Measurements from ENCODE around the gene FAM114A2.

The FAM114A2 gene

DNA sequence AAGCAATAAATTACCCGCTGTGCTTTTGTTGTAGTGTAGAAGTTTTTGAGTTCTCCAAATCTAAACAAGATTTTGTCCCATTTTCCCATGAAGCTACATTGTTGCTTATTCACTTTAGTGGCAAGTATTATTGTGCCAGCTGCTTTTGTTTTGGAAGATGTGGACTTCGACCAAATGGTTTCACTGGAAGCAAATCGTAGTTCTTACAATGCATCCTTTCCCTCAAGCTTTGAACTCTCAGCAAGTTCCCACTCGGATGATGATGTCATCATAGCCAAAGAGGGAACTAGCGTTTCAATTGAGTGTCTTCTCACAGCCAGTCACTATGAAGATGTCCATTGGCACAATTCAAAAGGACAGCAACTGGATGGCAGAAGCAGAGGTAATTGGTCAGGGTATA lies 10.9 kb upstream of the FAM114A2 start:
- H3K4me3 ChIP-seq (ENCODE audit: low read depth, low read length), result no peak overlapping the region
- TF ChIP-seq, protein P1, sequence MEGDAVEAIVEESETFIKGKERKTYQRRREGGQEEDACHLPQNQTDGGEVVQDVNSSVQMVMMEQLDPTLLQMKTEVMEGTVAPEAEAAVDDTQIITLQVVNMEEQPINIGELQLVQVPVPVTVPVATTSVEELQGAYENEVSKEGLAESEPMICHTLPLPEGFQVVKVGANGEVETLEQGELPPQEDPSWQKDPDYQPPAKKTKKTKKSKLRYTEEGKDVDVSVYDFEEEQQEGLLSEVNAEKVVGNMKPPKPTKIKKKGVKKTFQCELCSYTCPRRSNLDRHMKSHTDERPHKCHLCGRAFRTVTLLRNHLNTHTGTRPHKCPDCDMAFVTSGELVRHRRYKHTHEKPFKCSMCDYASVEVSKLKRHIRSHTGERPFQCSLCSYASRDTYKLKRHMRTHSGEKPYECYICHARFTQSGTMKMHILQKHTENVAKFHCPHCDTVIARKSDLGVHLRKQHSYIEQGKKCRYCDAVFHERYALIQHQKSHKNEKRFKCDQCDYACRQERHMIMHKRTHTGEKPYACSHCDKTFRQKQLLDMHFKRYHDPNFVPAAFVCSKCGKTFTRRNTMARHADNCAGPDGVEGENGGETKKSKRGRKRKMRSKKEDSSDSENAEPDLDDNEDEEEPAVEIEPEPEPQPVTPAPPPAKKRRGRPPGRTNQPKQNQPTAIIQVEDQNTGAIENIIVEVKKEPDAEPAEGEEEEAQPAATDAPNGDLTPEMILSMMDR (conservative IDR thresholded peaks at IDR 0.05; ENCODE audit: low read depth, low read length), result no peak
- no peak for DNase-seq (ENCODE audit: low read depth)

DNA sequence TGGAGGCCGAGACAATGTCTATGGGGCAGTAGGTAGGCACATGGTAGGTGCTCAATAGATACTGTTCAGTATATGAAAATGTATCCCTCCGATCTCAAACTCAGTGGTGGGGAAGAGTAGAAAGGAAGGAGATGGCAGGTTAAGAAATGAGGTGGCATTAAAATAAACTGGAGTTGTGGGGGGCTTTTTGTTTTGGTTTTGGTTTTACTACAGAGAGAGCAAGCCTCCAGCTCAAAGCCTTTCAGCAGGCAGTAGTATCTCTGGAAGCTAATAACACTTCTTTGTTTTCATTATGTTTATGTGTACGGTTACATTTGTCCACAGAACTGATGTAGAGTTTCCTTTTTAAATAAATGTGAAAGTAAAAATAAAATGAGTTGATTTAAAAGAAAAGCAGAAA lies 8.6 kb upstream of the FAM114A2 start:
- H3K4me3 ChIP-seq (ENCODE audit: low read depth, low read length), result no peak overlapping the region
- DNase-seq (ENCODE audit: low read depth), result no peak
- TF ChIP-seq, protein P1 (conservative IDR thresholded peaks at IDR 0.05; ENCODE audit: low read depth, low read length), result no peak

DNA sequence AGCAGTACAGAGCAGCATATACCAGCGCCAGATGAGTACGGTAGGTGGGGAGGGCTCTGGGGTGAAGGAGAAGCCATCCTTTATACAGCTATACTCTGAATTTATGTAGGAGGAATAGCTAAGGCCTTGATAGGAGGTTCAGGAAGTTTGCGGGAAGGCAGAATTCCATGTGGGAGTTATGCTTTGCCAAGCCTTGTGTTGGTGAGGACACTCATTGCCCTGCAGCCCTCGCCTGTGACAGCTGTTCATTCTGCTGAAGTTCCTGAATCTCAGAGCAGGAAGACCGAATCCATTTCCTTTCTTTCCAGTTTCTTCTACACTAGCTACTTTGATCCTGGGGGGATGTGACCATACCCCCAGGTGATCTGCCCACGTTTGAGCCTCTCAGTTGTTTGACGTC lies 7.8 kb upstream of the FAM114A2 start:
- DNase-seq (ENCODE audit: low read depth), result no peak
- no peak overlapping the region for H3K4me3 ChIP-seq (ENCODE audit: low read depth, low read length)
- TF ChIP-seq, protein P1 (conservative IDR thresholded peaks at IDR 0.05; ENCODE audit: low read depth, low read length), result no peak

DNA sequence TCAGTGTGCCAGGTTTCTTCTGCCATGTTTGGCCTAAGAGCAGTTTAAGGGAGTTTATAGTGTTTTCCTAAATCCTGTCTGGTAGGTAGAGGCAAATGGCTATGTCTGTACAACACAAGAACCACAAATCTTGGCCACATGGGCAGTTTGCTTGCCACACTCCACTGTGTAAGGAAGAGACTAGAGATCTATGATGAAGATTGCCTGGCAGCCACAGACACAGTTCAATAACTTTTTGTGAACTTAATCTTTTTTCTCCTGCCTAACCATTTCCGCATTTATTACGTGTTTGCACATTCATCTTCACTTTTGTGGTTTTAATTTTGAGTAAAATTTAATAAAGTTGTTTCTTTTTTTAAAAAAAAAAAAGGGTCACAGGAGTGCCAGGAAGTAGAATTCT lies 5.9 kb upstream of the FAM114A2 start:
- no peak overlapping the region for H3K4me3 ChIP-seq (ENCODE audit: low read depth, low read length)
- no peak for DNase-seq (ENCODE audit: low read depth)
- TF ChIP-seq, protein P1 (conservative IDR thresholded peaks at IDR 0.05; ENCODE audit: low read depth, low read length), result no peak

DNA sequence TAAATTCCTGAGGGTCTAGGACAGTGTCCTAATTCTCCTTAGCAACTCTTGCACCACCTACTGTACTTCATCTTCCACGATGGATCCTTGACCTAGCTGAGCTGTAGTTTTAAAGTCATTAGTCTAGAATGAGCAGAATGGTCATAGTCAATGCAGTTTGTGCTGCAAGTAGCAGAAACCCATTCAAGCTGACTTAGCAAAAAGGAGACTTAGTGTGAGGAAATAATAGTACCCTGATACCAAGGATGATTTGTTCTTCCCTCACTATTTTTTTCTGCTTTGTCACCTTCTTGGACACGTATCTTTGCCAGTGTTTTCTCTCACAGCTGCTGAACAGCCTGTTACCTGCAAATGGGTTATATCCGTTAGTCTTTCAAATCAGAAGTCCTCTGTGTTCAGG lies 5.4 kb upstream of the FAM114A2 start:
- TF ChIP-seq, protein P1 (conservative IDR thresholded peaks at IDR 0.05; ENCODE audit: low read depth, low read length), result no peak
- no peak overlapping the region for H3K4me3 ChIP-seq (ENCODE audit: low read depth, low read length)
- DNase-seq (ENCODE audit: low read depth), result no peak

DNA sequence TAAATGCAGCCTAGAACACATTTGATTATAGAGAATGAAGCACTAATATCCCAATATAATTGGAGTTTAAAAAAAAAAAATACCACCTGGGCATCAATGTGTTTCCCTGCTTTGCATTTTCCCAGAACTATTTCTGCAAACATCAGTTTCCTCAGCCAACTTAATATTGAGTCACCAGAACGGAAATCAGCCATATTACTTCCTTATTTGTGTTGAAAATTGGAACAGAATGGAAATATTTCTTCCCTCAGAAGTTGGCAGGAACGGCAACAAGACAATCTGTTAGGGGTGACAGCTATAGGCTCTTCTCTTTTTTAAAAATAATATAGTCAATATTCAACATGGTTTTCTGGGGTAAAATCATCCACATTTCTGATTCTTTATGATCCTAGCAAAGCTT lies 4.1 kb upstream of the FAM114A2 start:
- no peak overlapping the region for H3K4me3 ChIP-seq (ENCODE audit: low read depth, low read length)
- TF ChIP-seq, protein P1 (conservative IDR thresholded peaks at IDR 0.05; ENCODE audit: low read depth, low read length), result no peak
- no peak for DNase-seq (ENCODE audit: low read depth)

DNA sequence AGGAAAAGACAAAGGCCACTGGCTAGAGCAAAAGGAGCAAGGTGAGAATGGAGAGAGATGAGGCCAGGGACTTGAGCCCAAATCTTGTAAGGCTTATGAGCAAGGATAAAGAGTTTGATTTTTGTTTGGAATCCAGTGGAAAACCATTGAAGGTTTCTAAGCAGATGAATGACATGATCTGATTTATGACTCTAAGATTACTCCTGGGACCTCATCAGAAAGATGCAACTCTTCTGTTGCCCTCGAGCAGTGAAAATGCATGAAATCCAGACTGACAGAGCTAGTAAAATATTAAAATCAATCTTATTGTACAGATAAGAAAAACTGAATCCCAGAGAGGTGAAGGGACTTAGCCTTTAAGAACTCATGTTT lies 734 bp upstream of the FAM114A2 start:
- H3K4me3 ChIP-seq (ENCODE audit: low read depth, low read length), result peak overlapping the region; percentile 80
- TF ChIP-seq, protein P1 (conservative IDR thresholded peaks at IDR 0.05; ENCODE audit: low read depth, low read length), result no peak
- DNase-seq (ENCODE audit: low read depth), result no peak

Measured in choroid plexus epithelial cell (primary cell).